Raji (cell line): Measurements from ENCODE around the gene ATP8B1.

Experiments
- POLR2A ChIP-seq: IDR thresholded peaks from 2 replicates; pipeline ENCODE4 v1.6.1; 2011; ENCODE audit warnings: low read depth, low read length, control low read depth; ENCODE audit not compliant: insufficient read depth

Gene ATP8B1

GRCh38 chr18:57803103-57803969 lies at the start of gene ATP8B1:
ATP8B1 (minus strand) TSS chr18:57803315; CDS start chr18:57731807, 71,508 bp downstream.
- TF ChIP-seq POLR2A, result no peak

DNA sequence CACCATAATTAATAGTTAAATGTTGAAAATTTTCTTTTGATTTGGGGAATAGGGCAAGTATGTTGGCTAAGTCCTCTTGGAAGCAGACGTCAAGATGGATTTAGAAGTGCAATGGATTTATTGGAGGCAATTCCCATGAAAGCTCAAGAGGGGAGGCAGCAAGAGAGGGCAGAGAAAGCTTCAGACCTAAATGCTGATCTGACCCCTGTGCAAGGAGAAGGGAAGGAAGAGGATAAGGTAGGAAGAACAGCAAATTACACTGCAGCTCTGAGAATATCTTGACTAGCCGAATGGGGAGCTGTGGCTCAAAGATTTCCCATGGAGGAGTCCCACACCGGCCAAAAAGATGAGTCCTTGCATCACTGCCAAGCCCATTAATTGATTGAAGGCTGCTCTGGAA lies 46.9 kb upstream of the ATP8B1 start:
- TF ChIP-seq POLR2A, result no peak

GRCh38 chr18:57846258-57846657 lies 43.1 kb upstream of the ATP8B1 start:
- no peak for TF ChIP-seq POLR2A

- TF ChIP-seq POLR2A, result no peak
These were observed 42.5 kb upstream of the ATP8B1 start for GRCh38 chr18:57845605-57846074.

- TF ChIP-seq POLR2A, result no peak
These were observed 41.2 kb upstream of the ATP8B1 start for GRCh38 chr18:57844319-57844718.

GRCh38 chr18:57843386-57843785 lies 40.3 kb upstream of the ATP8B1 start:
- no peak for TF ChIP-seq POLR2A

- no peak for TF ChIP-seq POLR2A
These were observed 38.5 kb upstream of the ATP8B1 start for GRCh38 chr18:57841568-57841967.

DNA sequence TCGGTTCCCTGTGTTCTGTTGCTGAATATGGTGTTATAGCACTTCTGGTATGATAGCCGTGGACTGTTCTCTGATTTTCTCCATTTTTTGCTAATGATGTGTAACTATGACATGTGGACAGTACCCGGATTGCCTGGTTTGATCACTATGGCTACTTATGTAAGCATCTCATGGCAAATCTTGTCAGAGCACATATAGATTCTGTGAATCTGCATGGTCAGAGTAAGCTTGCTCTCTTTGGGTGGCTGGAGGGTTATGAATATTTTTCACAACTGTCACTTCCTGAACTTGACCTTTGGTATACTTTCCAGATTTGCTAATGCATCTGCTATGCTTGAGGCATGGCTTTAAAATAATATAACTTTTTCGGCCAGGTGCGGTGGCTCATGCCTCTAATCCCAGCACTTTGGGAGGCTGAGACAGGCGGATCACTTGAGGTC lies 36.8 kb upstream of the ATP8B1 start:
- no peak for TF ChIP-seq POLR2A

- no peak for TF ChIP-seq POLR2A
These were observed 34.9 kb upstream of the ATP8B1 start for GRCh38 chr18:57837917-57838548.

DNA sequence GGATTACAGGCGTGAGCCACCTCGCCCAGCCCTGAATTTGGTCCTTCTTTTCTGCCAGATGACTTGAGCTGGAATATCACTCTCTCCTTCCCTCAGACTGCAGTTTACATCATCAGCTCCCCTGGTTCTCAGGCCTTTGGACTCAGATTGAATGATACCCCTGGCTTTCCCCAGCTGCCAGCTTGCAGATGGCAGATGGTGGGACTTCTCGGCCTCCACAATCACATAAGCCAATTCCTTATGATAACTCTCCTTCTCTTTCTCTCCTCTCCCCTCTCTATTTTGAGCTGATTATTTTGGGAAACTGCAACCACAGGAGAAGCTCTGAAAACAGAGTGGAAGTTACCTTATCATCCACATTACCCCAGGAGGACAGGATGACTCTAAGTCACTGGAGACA lies 33.4 kb upstream of the ATP8B1 start:
- no peak for TF ChIP-seq POLR2A

GRCh38 chr18:57835904-57836303 lies 32.8 kb upstream of the ATP8B1 start:
- TF ChIP-seq POLR2A, result no peak

GRCh38 chr18:57834616-57835015 lies 31.5 kb upstream of the ATP8B1 start:
- TF ChIP-seq POLR2A, result no peak

GRCh38 chr18:57833441-57834101 lies 30.5 kb upstream of the ATP8B1 start:
- TF ChIP-seq POLR2A, result no peak

- TF ChIP-seq POLR2A, result no peak
These were observed 29.6 kb upstream of the ATP8B1 start for GRCh38 chr18:57832730-57833129.

DNA sequence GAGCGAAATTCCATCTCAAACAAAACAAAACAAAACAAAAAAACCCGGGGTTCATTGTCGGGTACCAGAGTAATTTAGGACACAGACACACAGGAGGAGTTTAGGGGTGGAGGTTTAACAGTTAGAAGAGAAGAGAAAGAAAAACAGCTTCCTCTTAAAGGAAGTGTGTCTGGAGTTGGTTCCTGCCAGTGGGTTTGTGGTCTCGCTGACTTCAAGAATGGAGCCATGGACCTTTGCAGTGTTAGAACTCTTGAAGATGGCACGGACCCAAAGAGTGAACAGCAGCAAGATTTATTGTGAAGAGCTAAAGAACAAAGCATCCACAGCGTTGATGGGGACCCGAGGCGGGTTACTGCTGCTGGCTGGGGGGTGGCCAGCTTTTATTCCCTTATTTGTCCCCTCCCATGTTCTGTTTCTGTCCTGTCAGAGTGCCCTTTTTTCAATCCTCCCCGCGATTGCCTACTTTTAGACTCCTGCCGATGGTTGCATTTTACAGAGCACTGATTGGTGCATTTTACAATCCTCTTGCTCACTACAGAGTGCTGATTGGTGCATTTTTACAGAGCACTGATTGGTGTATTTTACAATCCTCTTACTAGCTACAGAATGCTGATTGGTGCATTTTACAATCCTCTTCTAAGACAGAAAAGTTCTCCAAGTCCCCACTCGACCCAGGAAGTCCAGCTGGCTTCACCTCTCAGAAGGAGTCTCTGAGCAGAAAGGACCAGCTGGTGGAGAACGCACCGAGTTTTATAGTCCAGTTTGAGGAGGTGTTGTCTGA lies 28.7 kb upstream of the ATP8B1 start:
- no peak for TF ChIP-seq POLR2A
